Suprapubic skin (tissue), 3 donors: ENCODE measurements around the gene CAMTA1.

ENCODE experiments used
- POLR2A ChIP-seq, 2 donors: fragments of 450-650 bp; IDR thresholded peaks; one replicate each; pipeline ENCODE4 v1.6.1; 2017; ENCODE audit warnings: antibody characterized with exemption in 2 of 2, mild to moderate bottlenecking in 2 of 2, moderate library complexity in 2 of 2
- TF ChIP-seq, protein P1 (sequence below), 2 donors: fragments of 200-600 bp in 1 of 2; fragments of 450-650 bp in 1 of 2; sonication (generic) in 1 of 2; IDR thresholded peaks; one replicate each; pipeline ENCODE4 v1.5.1; 2016 to 2019; ENCODE audit warnings: antibody characterized with exemption in 2 of 2, mild to moderate bottlenecking in 1 of 2, moderate library complexity in 1 of 2

DNA sequence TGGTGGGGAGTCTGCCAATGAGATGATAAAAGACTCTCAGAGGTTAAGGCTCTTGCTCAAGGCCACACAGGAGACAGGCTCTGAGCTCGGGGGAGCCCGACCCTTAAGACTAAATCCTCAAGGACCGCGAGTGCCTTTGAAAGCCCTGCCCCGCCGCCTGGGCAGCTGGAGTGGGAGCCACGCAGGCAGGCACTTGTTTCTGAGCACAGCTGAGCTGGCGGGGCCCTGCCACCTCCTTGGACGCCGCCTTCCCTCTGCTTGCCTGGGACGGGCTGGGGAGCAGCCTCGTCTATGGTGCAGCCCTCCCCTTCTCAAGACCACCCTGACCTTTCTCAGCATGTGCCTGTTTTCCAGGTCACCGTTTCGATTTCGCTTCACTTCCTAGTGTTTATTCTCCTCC is 169.3 kb downstream of the CAMTA1 start:
- TF ChIP-seq, protein P1, sequence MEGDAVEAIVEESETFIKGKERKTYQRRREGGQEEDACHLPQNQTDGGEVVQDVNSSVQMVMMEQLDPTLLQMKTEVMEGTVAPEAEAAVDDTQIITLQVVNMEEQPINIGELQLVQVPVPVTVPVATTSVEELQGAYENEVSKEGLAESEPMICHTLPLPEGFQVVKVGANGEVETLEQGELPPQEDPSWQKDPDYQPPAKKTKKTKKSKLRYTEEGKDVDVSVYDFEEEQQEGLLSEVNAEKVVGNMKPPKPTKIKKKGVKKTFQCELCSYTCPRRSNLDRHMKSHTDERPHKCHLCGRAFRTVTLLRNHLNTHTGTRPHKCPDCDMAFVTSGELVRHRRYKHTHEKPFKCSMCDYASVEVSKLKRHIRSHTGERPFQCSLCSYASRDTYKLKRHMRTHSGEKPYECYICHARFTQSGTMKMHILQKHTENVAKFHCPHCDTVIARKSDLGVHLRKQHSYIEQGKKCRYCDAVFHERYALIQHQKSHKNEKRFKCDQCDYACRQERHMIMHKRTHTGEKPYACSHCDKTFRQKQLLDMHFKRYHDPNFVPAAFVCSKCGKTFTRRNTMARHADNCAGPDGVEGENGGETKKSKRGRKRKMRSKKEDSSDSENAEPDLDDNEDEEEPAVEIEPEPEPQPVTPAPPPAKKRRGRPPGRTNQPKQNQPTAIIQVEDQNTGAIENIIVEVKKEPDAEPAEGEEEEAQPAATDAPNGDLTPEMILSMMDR (IDR thresholded peaks at IDR 0.05): no peak
- no peak for TF ChIP-seq POLR2A (IDR thresholded peaks at IDR 0.05)
